Trophoblast cell (in vitro differentiated cells and primary cell): ENCODE data around the gene STIMATE.
A peak's percentile ranks its signal among the peaks of the same experiment; 100 is the strongest.

ENCODE experiments used
- DNase-seq, 2 donors: peaks; one replicate each; pipeline ENCODE4 v3.0.0-alpha.2; 2016
- H2AFZ ChIP-seq: 2 replicates; pipeline ENCODE4 v1.6.1; 2013; ENCODE audit warnings: low read length, moderate library complexity, mild to moderate bottlenecking; ENCODE audit not compliant: insufficient read depth, poor library complexity
- H2AK5ac ChIP-seq: 2 replicates; pipeline ENCODE4 v1.6.1; 2013; ENCODE audit warnings: mild to moderate bottlenecking, low read length
- H2BK120ac ChIP-seq: 2 replicates; pipeline ENCODE4 v1.6.1; 2013; ENCODE audit warnings: low read length, mild to moderate bottlenecking, moderate library complexity; ENCODE audit not compliant: insufficient read depth, poor library complexity
- H2BK12ac ChIP-seq: 2 replicates; pipeline ENCODE4 v1.6.1; 2013; ENCODE audit warnings: mild to moderate bottlenecking, low read length, moderate library complexity
- H2BK5ac ChIP-seq: 2 replicates; pipeline ENCODE4 v1.6.1; 2013; ENCODE audit warnings: low read length, low read depth, moderate library complexity, mild to moderate bottlenecking; ENCODE audit not compliant: poor library complexity
- H3K14ac ChIP-seq: 2 replicates; pipeline ENCODE4 v1.6.1; 2013; ENCODE audit warnings: mild to moderate bottlenecking, low read length
- H3K18ac ChIP-seq: 2 replicates; pipeline ENCODE4 v1.6.1; 2013; ENCODE audit warnings: mild to moderate bottlenecking, low read length
- H3K23ac ChIP-seq: 2 replicates; pipeline ENCODE4 v1.6.1; 2013; ENCODE audit warnings: low read length
- H3K27ac ChIP-seq: 2 replicates; pipeline ENCODE4 v1.5.1; 2013; ENCODE audit warnings: low read depth, mild to moderate bottlenecking, inconsistent platforms, low read length, moderate library complexity
- H3K27me3 ChIP-seq: 2 replicates; pipeline ENCODE4 v1.6.1; 2013; ENCODE audit warnings: inconsistent platforms, mild to moderate bottlenecking, low read length, moderate library complexity; ENCODE audit not compliant: insufficient read depth
- H3K36me3 ChIP-seq, 2 experiments: 1 replicate in 1 of 2; 2 replicates in 1 of 2; pipeline ENCODE4 v1.6.1; 2013; ENCODE audit warnings: low read length in 2 of 2, mild to moderate bottlenecking in 2 of 2, moderate library complexity in 1 of 2; ENCODE audit not compliant: insufficient read depth in 2 of 2, control insufficient read depth in 1 of 2
- H3K4ac ChIP-seq: 2 replicates; pipeline ENCODE4 v1.6.1; 2013; ENCODE audit warnings: low read depth, mild to moderate bottlenecking, low read length, moderate library complexity
- H3K4me1 ChIP-seq, 2 experiments: 1 replicate in 1 of 2; 2 replicates in 1 of 2; pipeline ENCODE4 v1.6.1; 2013; ENCODE audit warnings: low read length in 2 of 2, mild to moderate bottlenecking in 2 of 2, moderate library complexity in 1 of 2; ENCODE audit not compliant: insufficient read depth in 2 of 2, control insufficient read depth in 1 of 2
- H3K4me2 ChIP-seq: 2 replicates; pipeline ENCODE4 v1.6.1; 2013; ENCODE audit warnings: inconsistent platforms, mild to moderate bottlenecking, low read length, moderate library complexity
- H3K4me3 ChIP-seq: 2 replicates; pipeline ENCODE4 v1.5.1; 2013; ENCODE audit warnings: mild to moderate bottlenecking, low read depth, low read length, inconsistent platforms
- H3K79me1 ChIP-seq: one replicate; pipeline ENCODE4 v1.6.1; 2013; ENCODE audit warnings: low read length
- H3K79me2 ChIP-seq: 2 replicates; pipeline ENCODE4 v1.6.1; 2013; ENCODE audit warnings: low read length, mild to moderate bottlenecking; ENCODE audit not compliant: control insufficient read depth, insufficient read depth, poor library complexity
- H3K9ac ChIP-seq: 2 replicates; pipeline ENCODE4 v1.6.1; 2013; ENCODE audit warnings: mild to moderate bottlenecking, low read length
- H3K9me3 ChIP-seq: 2 replicates; pipeline ENCODE4 v1.6.1; 2013; ENCODE audit warnings: low read depth, mild to moderate bottlenecking, control low read depth, inconsistent platforms, low read length; ENCODE audit not compliant: insufficient read depth
- H4K12ac ChIP-seq: 2 replicates; pipeline ENCODE4 v1.6.1; 2013; ENCODE audit warnings: low read depth, mild to moderate bottlenecking, low read length, moderate library complexity
- H4K8ac ChIP-seq: 2 replicates; pipeline ENCODE4 v1.6.1; 2013; ENCODE audit warnings: low read depth, mild to moderate bottlenecking, low read length, moderate library complexity
- H4K91ac ChIP-seq: one replicate; pipeline ENCODE4 v1.6.1; 2013; ENCODE audit warnings: low read depth, mild to moderate bottlenecking, low read length, moderate library complexity
- WGBS: extraction: QIAGEN DNeasy Blood & Tissue Kit; methylation state at CpG from one replicate; pipeline ENCODE4 v1.1.7; 2013; ENCODE audit warnings: missing lambda C conversion rate; ENCODE audit not compliant: insufficient read length, insufficient coverage; ENCODE audit errors: extremely low coverage; 5-methylcytosine and 5-hydroxymethylcytosine counted together

STIMATE gene

GRCh38 chr3:52824037-52824436, 73.3 kb downstream of the STIMATE start:
- H3K27ac ChIP-seq: no peak overlapping the region
- peaks cover 6% of the 10 kb centered on the region for H3K9me3 ChIP-seq
- H2BK12ac ChIP-seq: no peak overlapping the region
- H3K36me3 ChIP-seq: no peaks in the 10 kb centered on the region
- H2BK120ac ChIP-seq: no peak overlapping the region
- H2AK5ac ChIP-seq: no peak overlapping the region
- H3K4me3 ChIP-seq: no peak overlapping the region
- no peak overlapping the region for H2AFZ ChIP-seq
- H3K79me1 ChIP-seq: no peaks in the 10 kb centered on the region
- no peak overlapping the region for H4K12ac ChIP-seq
- no peaks in the 10 kb centered on the region for H3K79me2 ChIP-seq
- no peak overlapping the region for H3K9ac ChIP-seq
- no peak overlapping the region for H2BK5ac ChIP-seq
- no peak overlapping the region for H4K8ac ChIP-seq
- no peak overlapping the region for H3K4me2 ChIP-seq
- H3K18ac ChIP-seq: no peak overlapping the region
- no CpG with 5 or more reads among the region's 10 CpGs for WGBS
- no peak for DNase-seq
- no peak overlapping the region for H4K91ac ChIP-seq
- no peak overlapping the region for H3K14ac ChIP-seq
- H3K4me1 ChIP-seq: peaks cover 0 to 7% of the 10 kb centered on the region in 2 experiments
- H3K23ac ChIP-seq: no peak overlapping the region
- H3K27me3 ChIP-seq: no peaks in the 10 kb centered on the region
- H3K4ac ChIP-seq: no peak overlapping the region

GRCh38 chr3:52822363-52822762, 75.0 kb downstream of the STIMATE start:
- H3K23ac ChIP-seq: no peak overlapping the region
- H3K4me1 ChIP-seq: peaks cover 0 to 7% of the 10 kb centered on the region in 2 experiments
- no peaks in the 10 kb centered on the region for H3K79me1 ChIP-seq
- DNase-seq: no peak
- no peak overlapping the region for H4K8ac ChIP-seq
- H4K91ac ChIP-seq: no peak overlapping the region
- no CpG with 5 or more reads among the region's 5 CpGs for WGBS
- no peaks in the 10 kb centered on the region for H3K79me2 ChIP-seq
- H3K4me3 ChIP-seq: no peak overlapping the region
- H3K4ac ChIP-seq: no peak overlapping the region
- H3K9ac ChIP-seq: no peak overlapping the region
- H2AFZ ChIP-seq: no peak overlapping the region
- no peak overlapping the region for H2AK5ac ChIP-seq
- no peak overlapping the region for H3K27ac ChIP-seq
- H3K14ac ChIP-seq: no peak overlapping the region
- H4K12ac ChIP-seq: no peak overlapping the region
- H2BK12ac ChIP-seq: no peak overlapping the region
- no peak overlapping the region for H2BK5ac ChIP-seq
- no peak overlapping the region for H3K18ac ChIP-seq
- no peak overlapping the region for H3K4me2 ChIP-seq
- no peak overlapping the region for H2BK120ac ChIP-seq
- peaks cover 7% of the 10 kb centered on the region for H3K9me3 ChIP-seq
- no peaks in the 10 kb centered on the region for H3K36me3 ChIP-seq
- no peaks in the 10 kb centered on the region for H3K27me3 ChIP-seq

- H3K79me1 ChIP-seq: no peaks in the 10 kb centered on the region
- no peak overlapping the region for H3K14ac ChIP-seq
- no peak overlapping the region for H2BK120ac ChIP-seq
- H3K79me2 ChIP-seq: no peaks in the 10 kb centered on the region
- no peak overlapping the region for H3K4me3 ChIP-seq
- H3K9me3 ChIP-seq: peaks cover 7% of the 10 kb centered on the region
- no peaks in the 10 kb centered on the region for H3K36me3 ChIP-seq
- no peak overlapping the region for H3K18ac ChIP-seq
- peaks cover 0 to 7% of the 10 kb centered on the region in 2 experiments for H3K4me1 ChIP-seq
- no peak overlapping the region for H3K4ac ChIP-seq
- no peak overlapping the region for H2AFZ ChIP-seq
- no peak overlapping the region for H3K27ac ChIP-seq
- H3K27me3 ChIP-seq: no peaks in the 10 kb centered on the region
- H2AK5ac ChIP-seq: no peak overlapping the region
- no CpG with 5 or more reads among the region's 11 CpGs for WGBS
- H3K23ac ChIP-seq: no peak overlapping the region
- H3K4me2 ChIP-seq: no peak overlapping the region
- H3K9ac ChIP-seq: no peak overlapping the region
- no peak overlapping the region for H2BK5ac ChIP-seq
- no peak overlapping the region for H4K12ac ChIP-seq
- DNase-seq: peak in 1 of 2 donors; percentile 36
- H4K91ac ChIP-seq: no peak overlapping the region
- no peak overlapping the region for H4K8ac ChIP-seq
- H2BK12ac ChIP-seq: no peak overlapping the region
These were observed 76.6 kb downstream of the STIMATE start for GRCh38 chr3:52820736-52821135.

GRCh38 chr3:52819936-52820335, 77.4 kb downstream of the STIMATE start:
- no peak overlapping the region for H2BK120ac ChIP-seq
- no peak overlapping the region for H3K4me3 ChIP-seq
- no peak overlapping the region for H4K8ac ChIP-seq
- peak; percentile 57 for DNase-seq
- H4K91ac ChIP-seq: no peak overlapping the region
- no peak overlapping the region for H3K18ac ChIP-seq
- no peaks in the 10 kb centered on the region for H3K27me3 ChIP-seq
- H3K27ac ChIP-seq: no peak overlapping the region
- H3K14ac ChIP-seq: no peak overlapping the region
- H3K4me2 ChIP-seq: no peak overlapping the region
- H2AK5ac ChIP-seq: no peak overlapping the region
- no peak overlapping the region for H3K23ac ChIP-seq
- H3K9me3 ChIP-seq: peaks cover 5% of the 10 kb centered on the region
- H3K9ac ChIP-seq: no peak overlapping the region
- H3K79me1 ChIP-seq: no peaks in the 10 kb centered on the region
- no peaks in the 10 kb centered on the region for H3K79me2 ChIP-seq
- no CpG with 5 or more reads among the region's 2 CpGs for WGBS
- peaks cover 0 to 7% of the 10 kb centered on the region in 2 experiments for H3K4me1 ChIP-seq
- H2AFZ ChIP-seq: no peak overlapping the region
- H3K4ac ChIP-seq: no peak overlapping the region
- no peak overlapping the region for H2BK5ac ChIP-seq
- no peak overlapping the region for H2BK12ac ChIP-seq
- H3K36me3 ChIP-seq: no peaks in the 10 kb centered on the region
- no peak overlapping the region for H4K12ac ChIP-seq
